ENCODE data around the gene DIP2C.

GRCh38 chr10:680146-680545, 9.3 kb downstream of the DIP2C start:
- no peak for TF ChIP-seq TARDBP (IDR thresholded peaks at IDR 0.05)
- no peak for TF ChIP-seq ELF4 (IDR thresholded peaks at IDR 0.05)
- TF ChIP-seq FOXK2 (IDR thresholded peaks at IDR 0.05) = no peak
- TF ChIP-seq HDGF (IDR thresholded peaks at IDR 0.05; ENCODE audit: borderline replicate concordance) = no peak

Measured in HEK293T (cell line).